HepG2 (cell line): ENCODE results near the gene GLIS2. TPM values are rescaled to one million over a fixed set of nuclear protein-coding genes. Genes with fewer than 3 reads are reported as not detected.
A peak's percentile ranks its signal among the peaks of the same experiment; 100 is the strongest.

Source experiments
- GATA4 ChIP-seq: sonication (generic); IDR thresholded peaks from 2 replicates; pipeline ENCODE4 v1.6.1; 2016; ENCODE audit warnings: antibody characterized with exemption, low read depth, borderline replicate concordance
- REPIN1 ChIP-seq: sonication (generic); formaldehyde crosslinking; IDR thresholded peaks from 2 replicates; pipeline ENCODE4 v1.8.0; 2022; ENCODE audit warnings: missing genetic modification reagents, low read depth, mild to moderate bottlenecking, borderline replicate concordance
- RXRB ChIP-seq: IDR thresholded peaks from 2 replicates; pipeline ENCODE4 v1.6.1; 2016; ENCODE audit warnings: borderline replicate concordance, missing genetic modification reagents, missing compliant biosample characterization
- TOPORS ChIP-seq: sonication (generic); formaldehyde crosslinking; IDR thresholded peaks from 2 replicates; pipeline ENCODE4 v1.8.0; 2023; ENCODE audit warnings: mild to moderate bottlenecking, missing genetic modification reagents
- USF2 ChIP-seq, 2 experiments: sonication (generic) in 1 of 2; formaldehyde crosslinking in 1 of 2; IDR thresholded peaks; 2 replicates each; pipeline versions ENCODE4 v1.5.1 to v1.6.1; 2011 to 2020; ENCODE audit warnings: borderline replicate concordance in 1 of 2, low read depth in 1 of 2, low read length in 1 of 2, mild to moderate bottlenecking in 1 of 2, missing genetic modification reagents in 1 of 2, moderate library complexity in 1 of 2
- XBP1 ChIP-seq: sonication (generic); formaldehyde crosslinking; IDR thresholded peaks from 2 replicates; pipeline ENCODE4 v1.5.0; 2020; ENCODE audit warnings: missing genetic modification reagents
- ZNF253 ChIP-seq: sonication (generic); formaldehyde crosslinking; IDR thresholded peaks from 2 replicates; pipeline ENCODE4 v1.8.0; 2022; ENCODE audit warnings: mild to moderate bottlenecking, missing genetic modification reagents, borderline replicate concordance
- ZNF431 ChIP-seq: sonication (generic); formaldehyde crosslinking; IDR thresholded peaks from 2 replicates; pipeline ENCODE4 v1.9.0; 2022; ENCODE audit warnings: missing genetic modification reagents, low read depth, mild to moderate bottlenecking, borderline replicate concordance
- polyA plus RNA-seq, 8 experiments: library from polyadenylated mRNA; depleted of rRNA in 3 of 8; stranded (reverse) in 7 of 8; unstranded in 1 of 8; fragments of >200 nt; fragmentation: Illumina TruSeq in 4 of 8; extraction: Trizol in 4 of 8; gene quantifications; 2 replicates each; pipeline versions ENCODE4 v1.2.1 to v1.2.3, GENCODE V29; 2011 to 2016; ENCODE audit warnings: low read depth in 4 of 8, missing spikeins in 1 of 8, mixed read lengths in 1 of 8; ENCODE audit not compliant: insufficient read depth in 1 of 8
- total RNA-seq, 5 experiments: library from RNA; depleted of rRNA; stranded (reverse); fragments of >200 nt; fragmentation: Illumina TruSeq; extraction: Trizol; gene quantifications; 2 replicates each; pipeline ENCODE4 v1.2.3, GENCODE V29; 2016; ENCODE audit warnings: low read depth in 1 of 5
- TF ChIP-seq, protein P1 (sequence below): sonication (generic); formaldehyde crosslinking; IDR thresholded peaks from 2 replicates; pipeline ENCODE4 v1.5.1; 2020; ENCODE audit warnings: mild to moderate bottlenecking, missing genetic modification reagents, moderate library complexity
- TF ChIP-seq, protein P2 (sequence below): fragments of 450-650 bp; IDR thresholded peaks from 2 replicates; pipeline ENCODE4 v1.6.1; 2016
- TF ChIP-seq, protein P3 (sequence below): sonication (generic); formaldehyde crosslinking; IDR thresholded peaks from 2 replicates; pipeline ENCODE4 v1.4.0; 2020; ENCODE audit warnings: mild to moderate bottlenecking, missing genetic modification reagents

Gene GLIS2
- total and polyA plus RNA-seq, 2 of the 13 experiments (the other 11 are each of a cell fraction or from before 2014, with no cell fraction given) = 0.28 to 0.29 TPM

DNA sequence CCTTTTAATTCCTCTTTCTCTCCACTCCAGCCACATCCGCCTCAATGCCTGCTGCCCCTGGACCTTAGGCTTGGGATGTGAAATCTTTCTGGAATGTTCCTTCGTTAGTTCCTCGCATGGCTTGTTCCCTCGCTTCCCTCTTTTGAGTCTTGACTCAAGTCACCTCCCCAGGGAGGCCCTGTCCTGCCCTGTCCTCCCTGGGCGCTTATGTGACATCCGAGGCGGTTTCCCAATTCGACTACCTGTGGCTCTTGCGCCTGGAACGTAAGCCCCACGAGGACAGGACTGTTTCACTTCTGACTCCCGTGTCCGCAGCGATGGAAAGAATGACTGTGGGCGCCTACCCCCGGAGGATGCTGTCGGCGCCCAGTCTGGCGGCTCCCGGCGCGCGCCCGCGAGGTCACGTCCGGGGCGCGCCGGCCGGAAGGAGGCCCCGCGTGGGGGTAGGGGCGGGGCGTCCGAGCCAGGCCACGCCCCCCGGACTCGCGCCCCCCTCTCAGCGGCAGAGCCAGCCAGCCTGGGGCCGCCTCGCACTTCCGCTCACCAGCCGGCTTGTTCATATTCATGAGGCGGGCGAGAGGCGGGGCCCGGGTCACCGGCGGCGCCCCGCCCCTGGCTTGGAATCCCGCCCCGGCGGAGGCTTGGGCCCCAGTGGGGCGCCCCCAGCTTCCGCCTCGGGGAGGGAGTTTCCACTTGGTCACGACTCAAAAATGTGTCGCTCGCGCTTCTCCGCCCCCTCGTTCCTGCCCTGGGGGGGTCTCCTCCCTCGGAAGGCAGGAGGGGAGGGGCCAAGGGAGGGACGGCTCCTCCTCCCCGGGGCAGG is 8.4 kb upstream of the GLIS2 start (continued):
- TF ChIP-seq, protein P1, sequence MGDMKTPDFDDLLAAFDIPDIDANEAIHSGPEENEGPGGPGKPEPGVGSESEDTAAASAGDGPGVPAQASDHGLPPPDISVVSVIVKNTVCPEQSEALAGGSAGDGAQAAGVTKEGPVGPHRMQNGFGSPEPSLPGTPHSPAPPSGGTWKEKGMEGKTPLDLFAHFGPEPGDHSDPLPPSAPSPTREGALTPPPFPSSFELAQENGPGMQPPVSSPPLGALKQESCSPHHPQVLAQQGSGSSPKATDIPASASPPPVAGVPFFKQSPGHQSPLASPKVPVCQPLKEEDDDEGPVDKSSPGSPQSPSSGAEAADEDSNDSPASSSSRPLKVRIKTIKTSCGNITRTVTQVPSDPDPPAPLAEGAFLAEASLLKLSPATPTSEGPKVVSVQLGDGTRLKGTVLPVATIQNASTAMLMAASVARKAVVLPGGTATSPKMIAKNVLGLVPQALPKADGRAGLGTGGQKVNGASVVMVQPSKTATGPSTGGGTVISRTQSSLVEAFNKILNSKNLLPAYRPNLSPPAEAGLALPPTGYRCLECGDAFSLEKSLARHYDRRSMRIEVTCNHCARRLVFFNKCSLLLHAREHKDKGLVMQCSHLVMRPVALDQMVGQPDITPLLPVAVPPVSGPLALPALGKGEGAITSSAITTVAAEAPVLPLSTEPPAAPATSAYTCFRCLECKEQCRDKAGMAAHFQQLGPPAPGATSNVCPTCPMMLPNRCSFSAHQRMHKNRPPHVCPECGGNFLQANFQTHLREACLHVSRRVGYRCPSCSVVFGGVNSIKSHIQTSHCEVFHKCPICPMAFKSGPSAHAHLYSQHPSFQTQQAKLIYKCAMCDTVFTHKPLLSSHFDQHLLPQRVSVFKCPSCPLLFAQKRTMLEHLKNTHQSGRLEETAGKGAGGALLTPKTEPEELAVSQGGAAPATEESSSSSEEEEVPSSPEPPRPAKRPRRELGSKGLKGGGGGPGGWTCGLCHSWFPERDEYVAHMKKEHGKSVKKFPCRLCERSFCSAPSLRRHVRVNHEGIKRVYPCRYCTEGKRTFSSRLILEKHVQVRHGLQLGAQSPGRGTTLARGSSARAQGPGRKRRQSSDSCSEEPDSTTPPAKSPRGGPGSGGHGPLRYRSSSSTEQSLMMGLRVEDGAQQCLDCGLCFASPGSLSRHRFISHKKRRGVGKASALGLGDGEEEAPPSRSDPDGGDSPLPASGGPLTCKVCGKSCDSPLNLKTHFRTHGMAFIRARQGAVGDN (CRISPR knock-in tag) = peak; percentile 40
- no peak for TF ChIP-seq GATA4
- TF ChIP-seq, protein P2, sequence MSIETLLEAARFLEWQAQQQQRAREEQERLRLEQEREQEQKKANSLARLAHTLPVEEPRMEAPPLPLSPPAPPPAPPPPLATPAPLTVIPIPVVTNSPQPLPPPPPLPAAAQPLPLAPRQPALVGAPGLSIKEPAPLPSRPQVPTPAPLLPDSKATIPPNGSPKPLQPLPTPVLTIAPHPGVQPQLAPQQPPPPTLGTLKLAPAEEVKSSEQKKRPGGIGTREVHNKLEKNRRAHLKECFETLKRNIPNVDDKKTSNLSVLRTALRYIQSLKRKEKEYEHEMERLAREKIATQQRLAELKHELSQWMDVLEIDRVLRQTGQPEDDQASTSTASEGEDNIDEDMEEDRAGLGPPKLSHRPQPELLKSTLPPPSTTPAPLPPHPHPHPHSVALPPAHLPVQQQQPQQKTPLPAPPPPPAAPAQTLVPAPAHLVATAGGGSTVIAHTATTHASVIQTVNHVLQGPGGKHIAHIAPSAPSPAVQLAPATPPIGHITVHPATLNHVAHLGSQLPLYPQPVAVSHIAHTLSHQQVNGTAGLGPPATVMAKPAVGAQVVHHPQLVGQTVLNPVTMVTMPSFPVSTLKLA = no peak
- no peak for TF ChIP-seq ZNF253
- TF ChIP-seq USF2 (IDR thresholded peaks at IDR 0.05; ENCODE audit: low read depth, low read length) = no peak
- TF ChIP-seq USF2 (CRISPR knock-in tag; IDR thresholded peaks at IDR 0.05; ENCODE audit: borderline replicate concordance) = no peak
- TF ChIP-seq TOPORS = no peak
- TF ChIP-seq, protein P3, sequence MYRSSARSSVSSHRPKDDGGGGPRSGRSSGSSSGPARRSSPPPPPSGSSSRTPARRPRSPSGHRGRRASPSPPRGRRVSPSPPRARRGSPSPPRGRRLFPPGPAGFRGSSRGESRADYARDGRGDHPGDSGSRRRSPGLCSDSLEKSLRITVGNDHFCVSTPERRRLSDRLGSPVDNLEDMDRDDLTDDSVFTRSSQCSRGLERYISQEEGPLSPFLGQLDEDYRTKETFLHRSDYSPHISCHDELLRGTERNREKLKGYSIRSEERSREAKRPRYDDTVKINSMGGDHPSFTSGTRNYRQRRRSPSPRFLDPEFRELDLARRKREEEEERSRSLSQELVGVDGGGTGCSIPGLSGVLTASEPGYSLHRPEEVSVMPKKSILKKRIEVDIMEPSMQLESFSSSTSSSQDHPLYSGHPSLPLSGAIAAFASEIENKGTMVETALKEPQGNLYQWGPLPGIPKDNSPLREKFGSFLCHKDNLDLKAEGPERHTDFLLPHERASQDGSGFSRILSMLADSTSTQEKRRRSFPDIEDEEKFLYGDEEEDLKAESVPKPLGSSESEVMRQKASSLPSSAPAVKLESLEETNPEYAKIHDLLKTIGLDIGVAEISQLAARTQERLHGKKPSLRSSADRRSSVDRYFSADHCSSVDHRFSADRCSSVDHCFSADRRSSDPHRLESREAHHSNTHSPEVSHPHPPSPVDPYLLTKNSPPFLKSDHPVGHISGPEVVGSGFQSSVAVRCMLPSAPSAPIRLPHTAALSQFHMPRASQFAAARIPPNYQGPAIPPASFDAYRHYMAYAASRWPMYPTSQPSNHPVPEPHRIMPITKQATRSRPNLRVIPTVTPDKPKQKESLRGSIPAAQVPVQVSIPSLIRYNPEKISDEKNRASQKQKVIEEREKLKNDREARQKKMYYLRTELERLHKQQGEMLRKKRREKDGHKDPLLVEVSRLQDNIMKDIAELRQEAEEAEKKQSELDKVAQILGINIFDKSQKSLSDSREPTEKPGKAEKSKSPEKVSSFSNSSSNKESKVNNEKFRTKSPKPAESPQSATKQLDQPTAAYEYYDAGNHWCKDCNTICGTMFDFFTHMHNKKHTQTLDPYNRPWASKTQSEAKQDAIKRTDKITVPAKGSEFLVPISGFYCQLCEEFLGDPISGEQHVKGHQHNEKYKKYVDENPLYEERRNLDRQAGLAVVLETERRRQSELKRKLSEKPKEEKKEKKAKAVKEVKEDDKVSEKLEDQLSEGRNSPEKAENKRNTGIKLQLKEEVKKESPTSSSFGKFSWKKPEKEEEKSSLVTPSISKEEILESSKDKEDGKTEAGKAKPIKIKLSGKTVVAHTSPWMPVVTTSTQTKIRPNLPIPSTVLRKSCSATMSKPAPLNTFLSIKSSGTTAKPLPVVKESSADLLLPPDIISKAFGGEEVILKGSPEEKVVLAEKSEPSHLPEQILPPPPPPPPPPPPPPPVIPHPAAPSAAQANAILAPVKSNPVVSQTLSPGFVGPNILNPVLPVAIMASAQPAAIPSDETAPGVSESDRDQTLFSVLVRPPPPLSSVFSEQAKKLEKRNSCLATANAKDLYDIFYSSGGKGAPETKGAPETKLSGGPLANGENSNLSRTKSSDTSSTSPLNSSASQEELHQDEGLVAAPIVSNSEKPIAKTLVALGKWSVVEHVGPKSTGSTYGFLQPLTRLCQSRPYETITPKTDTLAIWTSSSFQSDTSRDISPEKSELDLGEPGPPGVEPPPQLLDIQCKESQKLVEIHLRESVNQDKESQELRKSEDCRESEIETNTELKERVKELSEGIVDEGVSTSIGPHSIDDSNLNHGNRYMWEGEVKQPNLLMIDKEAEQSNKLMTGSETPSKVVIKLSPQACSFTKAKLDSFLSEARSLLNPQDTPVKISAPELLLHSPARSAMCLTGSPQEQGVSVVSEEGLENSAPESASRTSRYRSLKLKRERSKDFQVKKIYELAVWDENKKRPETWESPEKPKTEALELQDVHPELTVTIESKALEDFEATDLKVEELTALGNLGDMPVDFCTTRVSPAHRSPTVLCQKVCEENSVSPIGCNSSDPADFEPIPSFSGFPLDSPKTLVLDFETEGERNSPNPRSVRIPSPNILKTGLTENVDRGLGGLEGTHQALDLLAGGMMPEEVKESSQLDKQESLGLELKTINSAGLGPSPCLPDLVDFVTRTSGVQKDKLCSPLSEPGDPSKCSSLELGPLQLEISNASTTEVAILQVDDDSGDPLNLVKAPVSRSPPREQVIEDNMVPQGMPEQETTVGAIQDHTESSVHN (CRISPR knock-in tag) = no peak
- TF ChIP-seq ZNF431 (CRISPR knock-in tag) = no peak
- no peak for TF ChIP-seq XBP1 (CRISPR knock-in tag)
- TF ChIP-seq RXRB (CRISPR knock-in tag) = no peak; the same call in 1 of the 2 replicates
- no peak for TF ChIP-seq REPIN1
